Measurements from ENCODE around the gene TTLL5. TPM values are rescaled to one million over a fixed set of nuclear protein-coding genes. Genes with fewer than 3 reads are reported as not detected.

The TTLL5 gene
- polyA plus RNA-seq, 3 donors = 4.2 to 7.2 (median 4.7) TPM

- Histone ChIP-seq H3K9ac (ENCODE audit: insufficient read depth, low read length, poor library complexity, severe bottlenecking) (no peak overlapping the region), H3K79me2 (ENCODE audit: insufficient read depth, low read length) (no peaks in the 10 kb centered on the region), H3K4me3 (replicated peaks in 1 of 3; ENCODE audit: low read depth in 2 of 3, low read length in 3 of 3) (no peak overlapping the region), H3K27me3 (ENCODE audit: control insufficient read depth in 2 of 2, insufficient read depth in 2 of 2, low read length in 2 of 2) (no peaks in the 10 kb centered on the region), H3K27ac (ENCODE audit: low read depth in 1 of 2, low read length in 2 of 2) (no peak overlapping the region), H3K4me2 (replicated peaks; ENCODE audit: extremely low read depth, low read length, poor library complexity, severe bottlenecking) (no peak overlapping the region), H2AFZ (ENCODE audit: insufficient read depth, low read depth, low read length, poor library complexity, severe bottlenecking) (no peak overlapping the region), H4K20me1 (ENCODE audit: insufficient read depth, low read length) (peaks cover 15% of the 10 kb centered on the region), H3K4me1 (ENCODE audit: control insufficient read depth in 1 of 2, insufficient read depth in 2 of 2, low read length in 2 of 2) (no peaks in the 10 kb centered on the region), H3K36me3 (replicated peaks in 1 of 2; ENCODE audit: control insufficient read depth in 1 of 2, insufficient read depth in 2 of 2, low read length in 2 of 2) (peaks cover 0 to 11% of the 10 kb centered on the region in 2 donors), H3K9me3 (replicated peaks in 1 of 2; ENCODE audit: control insufficient read depth in 1 of 2, insufficient read depth in 1 of 2, low read length in 2 of 2) (no peaks in the 10 kb centered on the region)
- Mint-ChIP-seq H3K27me3 (ENCODE audit: low read depth in 3 of 3) (no peaks in the 10 kb centered on the region), H3K36me3 (peaks cover 27 to 51% of the 10 kb centered on the region in 2 donors), H3K9me3 (no peaks in the 10 kb centered on the region), H3K4me3 (no peak overlapping the region), H3K27ac (no peak overlapping the region), H3K4me1 (peaks cover 4% of the 10 kb centered on the region)
- TF ChIP-seq, protein P1, sequence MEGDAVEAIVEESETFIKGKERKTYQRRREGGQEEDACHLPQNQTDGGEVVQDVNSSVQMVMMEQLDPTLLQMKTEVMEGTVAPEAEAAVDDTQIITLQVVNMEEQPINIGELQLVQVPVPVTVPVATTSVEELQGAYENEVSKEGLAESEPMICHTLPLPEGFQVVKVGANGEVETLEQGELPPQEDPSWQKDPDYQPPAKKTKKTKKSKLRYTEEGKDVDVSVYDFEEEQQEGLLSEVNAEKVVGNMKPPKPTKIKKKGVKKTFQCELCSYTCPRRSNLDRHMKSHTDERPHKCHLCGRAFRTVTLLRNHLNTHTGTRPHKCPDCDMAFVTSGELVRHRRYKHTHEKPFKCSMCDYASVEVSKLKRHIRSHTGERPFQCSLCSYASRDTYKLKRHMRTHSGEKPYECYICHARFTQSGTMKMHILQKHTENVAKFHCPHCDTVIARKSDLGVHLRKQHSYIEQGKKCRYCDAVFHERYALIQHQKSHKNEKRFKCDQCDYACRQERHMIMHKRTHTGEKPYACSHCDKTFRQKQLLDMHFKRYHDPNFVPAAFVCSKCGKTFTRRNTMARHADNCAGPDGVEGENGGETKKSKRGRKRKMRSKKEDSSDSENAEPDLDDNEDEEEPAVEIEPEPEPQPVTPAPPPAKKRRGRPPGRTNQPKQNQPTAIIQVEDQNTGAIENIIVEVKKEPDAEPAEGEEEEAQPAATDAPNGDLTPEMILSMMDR (IDR thresholded peaks at IDR 0.05) = no peak
- DNase-seq = no peak
- intact Hi-C loops (cut with micrococcal nuclease) = no loop called here
- no CpG with 5 or more reads among the region's 3 CpGs for WGBS (ENCODE audit: insufficient coverage)
Measured at GRCh38 chr14:75625034-75625433, 36.0 kb upstream of the TTLL5 start.

- Mint-ChIP-seq H3K9me3 (no peaks in the 10 kb centered on the region), H3K36me3 (peaks cover 26 to 56% of the 10 kb centered on the region in 2 donors), H3K27me3 (ENCODE audit: low read depth in 3 of 3) (no peaks in the 10 kb centered on the region), H3K4me3 (no peak overlapping the region), H3K27ac (no peak overlapping the region), H3K4me1 (peaks cover 4% of the 10 kb centered on the region)
- H3K4me1 ChIP-seq (ENCODE audit: control insufficient read depth in 1 of 2, insufficient read depth in 2 of 2, low read length in 2 of 2) = no peaks in the 10 kb centered on the region
- H3K27me3 ChIP-seq (ENCODE audit: control insufficient read depth in 2 of 2, insufficient read depth in 2 of 2, low read length in 2 of 2) = no peaks in the 10 kb centered on the region
- intact Hi-C loops (cut with micrococcal nuclease) = no loop called here
- H2AFZ ChIP-seq (ENCODE audit: insufficient read depth, low read depth, low read length, poor library complexity, severe bottlenecking) = no peak overlapping the region
- H3K27ac ChIP-seq (ENCODE audit: low read depth in 1 of 2, low read length in 2 of 2) = no peak overlapping the region
- DNase-seq = no peak
- no peak overlapping the region for H3K4me3 ChIP-seq (replicated peaks in 1 of 3; ENCODE audit: low read depth in 2 of 3, low read length in 3 of 3)
- peaks cover 25% of the 10 kb centered on the region for H4K20me1 ChIP-seq (ENCODE audit: insufficient read depth, low read length)
- H3K9ac ChIP-seq (ENCODE audit: insufficient read depth, low read length, poor library complexity, severe bottlenecking) = no peak overlapping the region
- H3K9me3 ChIP-seq (replicated peaks in 1 of 2; ENCODE audit: control insufficient read depth in 1 of 2, insufficient read depth in 1 of 2, low read length in 2 of 2) = no peaks in the 10 kb centered on the region
- TF ChIP-seq, protein P1 (IDR thresholded peaks at IDR 0.05) = no peak
- WGBS (ENCODE audit: insufficient coverage) = 80% methylated on average over 1 of the region's 3 CpGs
- no peaks in the 10 kb centered on the region for H3K79me2 ChIP-seq (ENCODE audit: insufficient read depth, low read length)
- H3K36me3 ChIP-seq (replicated peaks in 1 of 2; ENCODE audit: control insufficient read depth in 1 of 2, insufficient read depth in 2 of 2, low read length in 2 of 2) = peaks cover 0 to 15% of the 10 kb centered on the region in 2 donors
- no peak overlapping the region for H3K4me2 ChIP-seq (replicated peaks; ENCODE audit: extremely low read depth, low read length, poor library complexity, severe bottlenecking)
Measured at GRCh38 chr14:75626396-75626795, 34.6 kb upstream of the TTLL5 start.

All from CD14-positive monocyte (primary cell).